GM20431 (cell line): ENCODE results near the gene LRCH3.
"Not testable (repeated sequence)": the region's sequence is repeated elsewhere in the genome, so short reads cannot be mapped to it uniquely, and the experiment has no call there.

Source experiments
- in situ Hi-C: fragments of 300-500 bp; cut with MseI, MboI; formaldehyde crosslinking; loops from one replicate; pipeline ENCODE4 v1.15.0; 2020; ENCODE audit warnings: low sequenced_read_pairs; ENCODE audit not compliant: unreplicated experiment

The LRCH3 gene

DNA sequence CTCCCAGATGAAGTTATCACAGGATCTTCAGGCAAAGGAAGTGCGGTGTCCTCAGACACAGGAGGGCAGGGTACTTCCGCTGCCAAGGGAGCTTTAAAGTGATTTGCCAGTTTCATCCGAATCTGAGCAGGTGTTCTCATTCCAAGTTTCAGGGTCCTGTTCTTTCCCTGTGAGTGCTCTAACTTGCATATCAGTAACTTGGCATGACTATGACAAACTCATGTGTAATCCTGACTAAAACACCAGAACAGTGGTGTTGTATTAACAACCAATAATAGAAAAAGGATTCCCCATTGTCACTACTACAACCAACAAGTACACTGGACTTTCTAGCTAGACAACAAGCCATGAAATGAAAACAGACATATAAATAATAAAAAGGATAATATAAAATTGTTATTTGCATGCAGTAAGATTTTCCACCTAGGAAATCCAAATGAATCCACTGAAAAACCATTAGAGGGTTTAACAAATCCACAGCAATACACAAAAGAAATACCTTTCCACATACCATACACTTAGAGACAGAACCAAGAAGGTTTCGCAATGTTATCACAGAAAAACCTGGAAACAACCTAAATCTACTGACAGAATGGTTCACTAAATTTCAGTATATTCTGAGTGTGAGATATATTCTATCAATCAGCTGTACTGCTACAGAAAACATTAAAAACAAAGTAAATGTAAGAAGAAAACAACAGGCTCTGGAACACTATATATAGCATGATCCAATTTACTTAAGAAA, 118.1 kb downstream of the LRCH3 start:
- in situ Hi-C loops = no loop called here

DNA sequence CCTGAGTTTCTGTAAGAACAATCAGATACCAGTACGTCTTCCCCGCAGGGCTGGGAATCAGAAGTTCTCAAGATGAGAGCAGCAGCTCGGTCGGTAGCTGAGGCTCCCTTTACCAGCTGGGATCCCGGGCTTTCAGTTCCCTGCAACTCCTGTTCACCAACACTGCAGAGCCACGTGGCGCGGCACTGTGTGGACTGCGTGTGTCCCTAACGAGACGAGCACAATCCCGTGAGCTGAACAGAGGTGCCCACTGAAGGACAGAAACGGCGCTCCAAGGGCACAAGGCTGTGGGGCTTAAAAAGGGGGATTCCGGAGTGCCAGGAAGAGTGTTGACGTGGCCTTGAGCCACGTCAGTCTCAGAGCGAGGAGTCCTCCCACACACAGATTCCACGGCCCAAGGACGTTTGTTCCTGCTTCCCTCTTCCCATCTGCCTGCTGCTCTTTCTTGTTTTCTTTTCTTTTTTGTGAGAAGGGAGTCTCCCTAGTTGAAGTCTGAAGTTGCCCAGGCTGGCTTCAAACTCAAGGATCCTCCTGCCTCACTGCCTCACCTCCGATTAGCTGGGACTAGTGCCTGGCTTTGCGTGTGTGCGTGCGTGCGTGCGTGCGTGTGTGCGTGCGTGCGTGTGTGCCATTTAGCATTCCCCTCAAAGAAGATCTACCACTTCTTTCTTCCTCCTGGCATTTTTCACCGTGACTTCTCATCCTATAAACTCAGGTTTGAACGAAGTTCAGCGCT, 121.9 kb downstream of the LRCH3 start:
- in situ Hi-C loops = no loop called here

DNA sequence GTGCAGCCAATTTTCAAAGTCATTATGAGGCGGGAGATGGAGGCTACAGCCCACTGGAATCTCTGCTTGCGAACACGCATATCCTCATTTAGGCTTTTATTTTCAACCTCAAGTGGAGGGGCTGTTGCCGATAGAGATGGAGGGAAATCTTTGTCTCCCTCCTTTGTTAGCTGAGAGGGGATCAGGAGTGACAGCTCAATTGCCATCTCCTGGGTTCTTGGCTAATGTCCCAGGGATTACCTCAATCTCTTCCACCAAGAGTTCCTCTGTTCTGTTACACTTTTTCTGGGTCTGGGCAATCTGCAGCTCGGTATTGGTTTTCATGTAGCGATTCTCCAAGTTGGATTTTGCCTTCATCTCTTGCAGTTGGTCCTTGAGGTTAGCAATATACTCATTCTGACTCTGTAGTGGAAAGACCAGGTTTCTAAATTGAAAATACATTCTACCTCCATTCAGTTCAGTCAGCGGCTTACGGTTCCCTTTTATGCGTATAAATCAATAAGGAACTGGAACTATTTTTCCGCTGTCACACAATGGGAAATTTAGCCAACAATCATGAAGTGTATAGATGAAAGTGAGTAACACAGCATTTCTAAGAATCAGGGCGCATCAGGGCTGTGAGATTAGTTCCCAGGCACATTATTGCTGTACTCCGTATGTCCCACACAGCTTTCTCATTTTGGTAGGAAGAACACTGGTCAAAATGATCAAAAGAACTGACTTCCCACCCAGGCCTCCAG, 122.8 kb downstream of the LRCH3 start:
- in situ Hi-C loops = no loop called here

DNA sequence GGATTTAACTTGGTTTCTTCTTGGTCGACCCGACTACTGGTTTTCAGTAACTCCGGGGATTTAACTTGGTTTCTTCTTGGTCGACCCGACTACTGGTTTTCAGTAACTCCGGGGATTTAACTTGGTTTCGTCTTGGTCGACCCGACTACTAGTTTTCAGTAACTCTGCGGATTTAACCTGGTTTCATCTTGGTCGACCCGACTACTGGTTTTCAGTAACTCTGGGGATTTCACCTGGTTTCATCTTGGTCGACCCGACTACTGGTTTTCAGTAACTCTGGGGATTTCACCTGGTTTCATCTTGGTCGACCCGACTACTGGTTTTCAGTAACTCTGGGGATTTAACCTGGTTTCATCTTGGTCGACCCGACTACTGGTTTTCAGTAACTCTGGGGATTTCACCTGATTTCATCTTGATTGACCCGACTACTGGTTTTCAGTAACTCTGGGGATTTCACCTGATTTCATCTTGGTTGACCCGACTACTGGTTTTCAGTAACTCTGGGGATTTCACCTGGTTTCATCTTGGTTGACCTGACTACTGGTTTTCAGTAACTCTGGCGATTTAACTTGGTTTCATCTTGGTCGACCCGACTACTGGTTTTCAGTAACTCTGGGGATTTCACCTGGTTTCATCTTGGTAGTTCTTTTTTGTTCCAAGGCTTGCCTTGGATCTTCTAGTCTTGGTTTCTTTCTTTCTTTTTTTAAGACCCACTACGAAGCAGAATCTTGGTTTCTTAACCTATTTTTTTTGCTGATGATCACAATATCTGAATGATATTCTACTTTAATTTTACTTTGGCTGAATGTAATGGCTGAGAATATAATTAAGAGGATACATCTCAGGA, 130.6 kb downstream of the LRCH3 start:
- in situ Hi-C loops = not testable (repeated sequence)

- in situ Hi-C loops = no loop called here
Observed at GRCh38 chr3:197926418-197926817, 135.4 kb downstream of the LRCH3 start.

GRCh38 chr3:197927578-197927977, 136.5 kb downstream of the LRCH3 start:
- in situ Hi-C loops = not testable (repeated sequence)

- in situ Hi-C loops = no loop called here
Observed at GRCh38 chr3:197936819-197937384, 145.8 kb downstream of the LRCH3 start.
